CD4-positive, alpha-beta memory T cell (primary cell): Measurements from ENCODE around the gene CDC42. TPM values are rescaled to one million over a fixed set of nuclear protein-coding genes. Genes with fewer than 3 reads are reported as not detected.

ENCODE experiments used
- CTCF ChIA-PET: fragments of 350-600 bp; sonication (Branson Sonifier 250); formaldehyde crosslinking; loops from one replicate; lab custom pipeline; 2021; ENCODE audit warnings: inconsistent platforms; ENCODE audit not compliant: partially characterized antibody; lab: Charles Lee
- POLR2A ChIA-PET: fragments of 350-600 bp; sonication (Branson Sonifier 250); formaldehyde crosslinking; loops from one replicate; lab custom pipeline; 2021; ENCODE audit not compliant: partially characterized antibody; lab: Charles Lee
- DNase-seq, 5 donors: peaks; one replicate each; pipeline versions ENCODE4 v3.0.0 to v3.0.0-alpha.2; 2020 to 2022; ENCODE audit warnings: mixed read lengths in 1 of 5
- H3K27ac ChIP-seq: one replicate; pipeline ENCODE4 v1.7.0; 2013; ENCODE audit warnings: low read depth, low read length
- H3K27me3 ChIP-seq: 2 replicates; pipeline ENCODE4 v1.7.0; 2013; ENCODE audit warnings: mild to moderate bottlenecking, low read length, moderate library complexity; ENCODE audit not compliant: insufficient read depth
- H3K36me3 ChIP-seq: 2 replicates; pipeline ENCODE4 v1.7.0; 2013; ENCODE audit warnings: mild to moderate bottlenecking, low read length, moderate library complexity; ENCODE audit not compliant: insufficient read depth
- H3K4me1 ChIP-seq: 2 replicates; pipeline ENCODE4 v1.7.0; 2013; ENCODE audit warnings: mild to moderate bottlenecking, low read length, moderate library complexity; ENCODE audit not compliant: insufficient read depth
- H3K4me3 ChIP-seq, 2 donors: one replicate each; pipeline ENCODE4 v1.7.0; 2013; ENCODE audit warnings: low read length in 2 of 2, mild to moderate bottlenecking in 1 of 2
- H3K9me3 ChIP-seq, 2 donors: one replicate each; pipeline ENCODE4 v1.7.0; 2013; ENCODE audit warnings: low read length in 2 of 2, control low read depth in 1 of 2; ENCODE audit not compliant: control insufficient read depth in 1 of 2
- H3K27ac Mint-ChIP-seq, 7 donors: one replicate each; pipeline ENCODE4 v1.8.0; 2020 to 2021; ENCODE audit warnings: mixed read lengths in 7 of 7, mild to moderate bottlenecking in 6 of 7, inconsistent platforms in 3 of 7, moderate library complexity in 3 of 7
- H3K27me3 Mint-ChIP-seq, 2 donors: one replicate each; pipeline ENCODE4 v1.8.0; 2020 to 2021; ENCODE audit warnings: mixed read lengths in 2 of 2
- H3K36me3 Mint-ChIP-seq, 2 donors: one replicate each; pipeline ENCODE4 v1.8.0; 2020 to 2021; ENCODE audit warnings: mixed read lengths in 2 of 2, inconsistent platforms in 1 of 2, mild to moderate bottlenecking in 1 of 2
- H3K4me1 Mint-ChIP-seq, 4 donors: one replicate each; pipeline ENCODE4 v1.8.0; 2020 to 2021; ENCODE audit warnings: mixed read lengths in 4 of 4, mild to moderate bottlenecking in 1 of 4
- H3K4me3 Mint-ChIP-seq, 8 donors: one replicate each; pipeline ENCODE4 v1.8.0; 2020 to 2021; ENCODE audit warnings: mixed read lengths in 8 of 8, mild to moderate bottlenecking in 7 of 8, moderate library complexity in 6 of 8, inconsistent platforms in 3 of 8
- H3K9me3 Mint-ChIP-seq, 8 donors: one replicate each; pipeline ENCODE4 v1.8.0; 2020 to 2021; ENCODE audit warnings: mixed read lengths in 8 of 8, mild to moderate bottlenecking in 5 of 8, inconsistent platforms in 3 of 8, moderate library complexity in 1 of 8
- intact Hi-C: fragments of 100-400 bp; cut with micrococcal nuclease; formaldehyde crosslinking; loops from one replicate; pipeline ENCODE4 v1.15.1; 2023
- polyA plus RNA-seq, 2 donors: library from polyadenylated mRNA; unstranded; fragments of 300-500 nt; fragmentation: Illumina TruSeq; gene quantifications; one replicate each; pipeline ENCODE4 v1.2.3, GENCODE V29; 2021
- total RNA-seq, 2 experiments: library from RNA; stranded (reverse); gene quantifications; one replicate each; pipeline ENCODE4 v1.2.3, GENCODE V29; 2021

Gene CDC42
- total and polyA plus RNA-seq, 4 experiments from 2014 or later: 159 to 320 (median 198) TPM

DNA sequence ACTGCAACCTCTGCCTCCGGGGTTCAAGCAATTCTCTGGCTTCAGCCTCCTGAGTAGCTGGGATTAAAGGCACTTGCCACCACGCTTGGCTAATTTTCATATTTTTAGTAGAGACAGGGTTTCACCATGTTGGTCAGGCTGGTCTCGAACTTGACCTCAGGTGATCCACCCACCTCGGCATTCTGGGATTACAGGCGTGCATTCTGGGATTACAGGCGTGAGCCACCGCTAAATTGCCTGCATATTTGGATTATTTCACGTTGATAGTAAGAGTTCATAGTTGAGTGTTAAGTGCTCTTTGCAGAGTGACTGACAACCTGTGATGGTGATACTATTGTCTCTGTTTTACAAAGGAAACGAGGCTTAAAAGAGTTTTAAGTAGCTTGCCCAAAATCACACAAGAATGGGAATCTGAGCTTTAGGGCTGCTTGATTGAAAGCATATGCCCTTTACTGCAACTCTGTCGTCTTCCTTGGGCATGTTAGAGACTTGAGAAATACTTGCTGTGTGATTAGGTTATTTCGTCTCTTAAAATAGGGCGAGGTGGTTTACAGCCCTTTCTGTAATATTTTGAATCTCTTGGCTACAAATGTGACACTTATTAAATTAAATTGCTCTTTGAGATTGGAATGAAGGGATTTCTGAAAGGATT lies 12.4 kb downstream of the CDC42 start:
- H3K27me3 Mint-ChIP-seq: no peaks in the 10 kb centered on the region
- Histone ChIP-seq H3K36me3 (peaks cover 18% of the 10 kb centered on the region), H3K4me1 (peaks cover 100% of the 10 kb centered on the region), H3K4me3 (no peak overlapping the region), H3K9me3 (no peaks in the 10 kb centered on the region), H3K27ac (no peak overlapping the region), H3K27me3 (no peaks in the 10 kb centered on the region)
- peak overlapping the region; percentile 26 to 80 (median 70) for H3K4me3 Mint-ChIP-seq
- no peak for DNase-seq
- POLR2A ChIA-PET: interaction anchor here (1.0 to 5.3 kb wide), 5 partner anchors 9 to 40 kb away, joined by 3 to 36 read pairs (median 4); partner anchors contain the start of gene CDC42
- CTCF ChIA-PET: interaction anchor here (0.8 kb wide), 1 partner anchor 41 kb away, joined by 3 read pairs; no protein-coding TSS in a partner anchor
- H3K27ac Mint-ChIP-seq: peak overlapping the region; percentile 54 to 88 (median 71)
- H3K9me3 Mint-ChIP-seq: no peaks in the 10 kb centered on the region
- intact Hi-C loops: no loop called here
- H3K36me3 Mint-ChIP-seq: peaks cover 37 to 59% of the 10 kb centered on the region in 2 donors
- H3K4me1 Mint-ChIP-seq: peaks cover 66 to 93% (median 80%) of the 10 kb centered on the region in 4 donors

- peaks cover 0 to 3% (median 0%) of the 10 kb centered on the region in 8 donors for H3K9me3 Mint-ChIP-seq
- peaks cover 63 to 92% (median 75%) of the 10 kb centered on the region in 4 donors for H3K4me1 Mint-ChIP-seq
- DNase-seq: no peak
- ChIA-PET CTCF (interaction anchor here (0.9 to 1.6 kb wide), 2 partner anchors 16 to 25 kb away, joined by 3 read pairs; no protein-coding TSS in a partner anchor), POLR2A (interaction anchor here (1.1 to 4.7 kb wide), 4 partner anchors 11 to 114 kb away, joined by 3 to 19 read pairs (median 11); partner anchors contain the start of gene CDC42)
- Histone ChIP-seq H3K4me1 (peaks cover 89% of the 10 kb centered on the region), H3K36me3 (peaks cover 12% of the 10 kb centered on the region), H3K27me3 (no peaks in the 10 kb centered on the region), H3K9me3 (no peaks in the 10 kb centered on the region), H3K27ac (no peak overlapping the region), H3K4me3 (no peak overlapping the region)
- peaks cover 41 to 61% of the 10 kb centered on the region in 2 donors for H3K36me3 Mint-ChIP-seq
- H3K27ac Mint-ChIP-seq: peak overlapping the region; percentile 24 to 87 (median 78)
- H3K4me3 Mint-ChIP-seq: peak overlapping the region in 7 of 8 donors; percentile 21 to 78 (median 54)
- intact Hi-C loops: no loop called here
- no peaks in the 10 kb centered on the region for H3K27me3 Mint-ChIP-seq
These were observed 19.0 kb downstream of the CDC42 start for GRCh38 chr1:22071511-22071910.

DNA sequence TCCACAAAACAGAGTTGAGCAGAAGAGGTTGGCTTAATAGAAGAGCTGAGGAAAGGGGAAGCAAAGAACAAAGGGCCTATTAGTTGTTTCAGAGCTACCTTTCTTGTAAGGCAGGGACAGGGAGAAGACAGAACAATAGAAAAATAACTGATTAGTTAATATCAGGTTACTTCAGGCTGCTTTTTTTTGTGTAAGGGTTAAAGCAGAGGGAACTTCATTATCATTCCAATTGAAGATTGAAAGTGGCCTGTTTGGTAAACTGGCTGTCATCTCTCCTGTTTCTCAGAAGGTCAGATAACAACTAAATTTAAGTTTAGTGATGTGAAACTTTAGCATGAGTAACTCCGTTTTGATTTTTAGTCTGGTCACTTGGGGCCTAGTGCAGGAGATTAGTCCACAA lies 22.3 kb downstream of the CDC42 start:
- Histone ChIP-seq H3K4me3 (no peak overlapping the region), H3K27ac (peak overlapping the region; percentile 18), H3K36me3 (peaks cover 20% of the 10 kb centered on the region), H3K27me3 (no peaks in the 10 kb centered on the region), H3K4me1 (peaks cover 88% of the 10 kb centered on the region), H3K9me3 (no peaks in the 10 kb centered on the region)
- DNase-seq: no peak
- Mint-ChIP-seq H3K27me3 (no peaks in the 10 kb centered on the region), H3K4me1 (peaks cover 65 to 94% (median 79%) of the 10 kb centered on the region in 4 donors), H3K9me3 (peaks cover 0 to 6% (median 0%) of the 10 kb centered on the region in 8 donors), H3K36me3 (peaks cover 41 to 69% of the 10 kb centered on the region in 2 donors), H3K27ac (peak overlapping the region; percentile 63 to 84 (median 68)), H3K4me3 (peak overlapping the region in 7 of 8 donors; percentile 46 to 89 (median 67))
- CTCF ChIA-PET: no interaction called here
- intact Hi-C loops: loop anchor here (2.0 kb wide), 1 partner anchor 14 kb away; no protein-coding TSS in a partner anchor
- POLR2A ChIA-PET: interaction anchor here (2.4 to 3.2 kb wide), 2 partner anchors 21 to 50 kb away, joined by 15 to 19 read pairs; partner anchors contain the start of gene CDC42

GRCh38 chr1:22075718-22076117 lies 23.2 kb downstream of the CDC42 start:
- Mint-ChIP-seq H3K27ac (peak overlapping the region; percentile 53 to 91 (median 80)), H3K36me3 (peaks cover 38 to 73% of the 10 kb centered on the region in 2 donors), H3K4me3 (peak overlapping the region in 7 of 8 donors; percentile 63 to 89 (median 72)), H3K27me3 (no peaks in the 10 kb centered on the region), H3K4me1 (peaks cover 63 to 94% (median 80%) of the 10 kb centered on the region in 4 donors), H3K9me3 (peaks cover 0 to 6% (median 0%) of the 10 kb centered on the region in 8 donors)
- CTCF ChIA-PET: no interaction called here
- intact Hi-C loops: loop anchor here (2.0 kb wide), 1 partner anchor 13 kb away; no protein-coding TSS in a partner anchor
- no peaks in the 10 kb centered on the region for H3K27me3 ChIP-seq
- no peak for DNase-seq
- H3K4me3 ChIP-seq: no peak overlapping the region
- peaks cover 94% of the 10 kb centered on the region for H3K4me1 ChIP-seq
- H3K27ac ChIP-seq: peak overlapping the region; percentile 18
- H3K9me3 ChIP-seq: no peaks in the 10 kb centered on the region
- POLR2A ChIA-PET: interaction anchor here (0.9 to 2.4 kb wide), 3 partner anchors 17 to 51 kb away, joined by 3 to 15 read pairs (median 3); no protein-coding TSS in a partner anchor
- peaks cover 24% of the 10 kb centered on the region for H3K36me3 ChIP-seq

GRCh38 chr1:22076346-22076745 lies 23.8 kb downstream of the CDC42 start:
- H3K27ac Mint-ChIP-seq: peak overlapping the region in 6 of 7 donors; percentile 62 to 91 (median 80)
- H3K36me3 Mint-ChIP-seq: peaks cover 39 to 76% of the 10 kb centered on the region in 2 donors
- POLR2A ChIA-PET: interaction anchor here (0.9 to 2.4 kb wide), 3 partner anchors 17 to 51 kb away, joined by 3 to 15 read pairs (median 3); no protein-coding TSS in a partner anchor
- peaks cover 63 to 97% (median 80%) of the 10 kb centered on the region in 4 donors for H3K4me1 Mint-ChIP-seq
- CTCF ChIA-PET: no interaction called here
- intact Hi-C loops: no loop called here
- no peaks in the 10 kb centered on the region for H3K27me3 ChIP-seq
- no peaks in the 10 kb centered on the region for H3K27me3 Mint-ChIP-seq
- DNase-seq: no peak
- peaks cover 98% of the 10 kb centered on the region for H3K4me1 ChIP-seq
- peak overlapping the region; percentile 28 to 89 (median 70) for H3K4me3 Mint-ChIP-seq
- H3K36me3 ChIP-seq: peaks cover 27% of the 10 kb centered on the region
- no peak overlapping the region for H3K4me3 ChIP-seq
- no peak overlapping the region for H3K27ac ChIP-seq
- peaks cover 0 to 6% (median 0%) of the 10 kb centered on the region in 8 donors for H3K9me3 Mint-ChIP-seq
- H3K9me3 ChIP-seq: no peaks in the 10 kb centered on the region

DNA sequence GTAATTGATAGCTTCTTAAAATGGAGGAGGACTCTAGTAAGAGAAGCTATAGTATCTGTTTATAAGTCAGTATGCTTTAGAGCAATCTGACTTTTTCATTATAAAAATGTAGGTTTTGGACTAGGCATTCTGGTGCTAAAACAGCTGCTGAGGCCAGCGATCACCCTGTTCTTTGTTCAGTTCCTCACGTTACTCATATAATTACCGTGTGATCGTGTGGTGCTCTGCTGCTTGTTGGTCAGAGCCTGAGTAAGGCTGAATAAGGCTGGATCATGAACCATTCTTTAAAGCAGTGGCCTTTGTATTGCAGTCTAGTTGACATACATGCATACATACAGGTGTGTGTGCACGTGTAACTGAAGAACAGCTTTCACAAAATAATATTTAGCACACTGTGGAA lies 25.2 kb downstream of the CDC42 start:
- Histone ChIP-seq H3K27me3 (no peaks in the 10 kb centered on the region), H3K36me3 (peaks cover 29% of the 10 kb centered on the region), H3K4me3 (no peak overlapping the region), H3K27ac (no peak overlapping the region), H3K4me1 (peaks cover 92% of the 10 kb centered on the region), H3K9me3 (no peaks in the 10 kb centered on the region)
- Mint-ChIP-seq H3K27ac (peak overlapping the region in 5 of 7 donors; percentile 4 to 82 (median 57)), H3K36me3 (peaks cover 45 to 77% of the 10 kb centered on the region in 2 donors), H3K27me3 (no peaks in the 10 kb centered on the region), H3K9me3 (peaks cover 0 to 6% (median 0%) of the 10 kb centered on the region in 8 donors), H3K4me1 (peaks cover 63 to 96% (median 77%) of the 10 kb centered on the region in 4 donors), H3K4me3 (peak overlapping the region in 5 of 8 donors; percentile 36 to 76 (median 49))
- CTCF ChIA-PET: interaction anchor here (1.0 kb wide), 1 partner anchor 54 kb away, joined by 6 read pairs; no protein-coding TSS in a partner anchor
- POLR2A ChIA-PET: interaction anchor here (7.4 kb wide), 1 partner anchor 53 kb away, joined by 38 read pairs; no protein-coding TSS in a partner anchor
- intact Hi-C loops: no loop called here
- no peak for DNase-seq
